ENCODE data around the gene TRIM17. TPM values are rescaled to one million over a fixed set of nuclear protein-coding genes. Genes with fewer than 3 reads are reported as not detected.

The TRIM17 gene
- total and polyA plus RNA-seq, 9 of the 15 experiments (the other 6 are each of a cell fraction or from before 2014, with no cell fraction given), result not detected

DNA sequence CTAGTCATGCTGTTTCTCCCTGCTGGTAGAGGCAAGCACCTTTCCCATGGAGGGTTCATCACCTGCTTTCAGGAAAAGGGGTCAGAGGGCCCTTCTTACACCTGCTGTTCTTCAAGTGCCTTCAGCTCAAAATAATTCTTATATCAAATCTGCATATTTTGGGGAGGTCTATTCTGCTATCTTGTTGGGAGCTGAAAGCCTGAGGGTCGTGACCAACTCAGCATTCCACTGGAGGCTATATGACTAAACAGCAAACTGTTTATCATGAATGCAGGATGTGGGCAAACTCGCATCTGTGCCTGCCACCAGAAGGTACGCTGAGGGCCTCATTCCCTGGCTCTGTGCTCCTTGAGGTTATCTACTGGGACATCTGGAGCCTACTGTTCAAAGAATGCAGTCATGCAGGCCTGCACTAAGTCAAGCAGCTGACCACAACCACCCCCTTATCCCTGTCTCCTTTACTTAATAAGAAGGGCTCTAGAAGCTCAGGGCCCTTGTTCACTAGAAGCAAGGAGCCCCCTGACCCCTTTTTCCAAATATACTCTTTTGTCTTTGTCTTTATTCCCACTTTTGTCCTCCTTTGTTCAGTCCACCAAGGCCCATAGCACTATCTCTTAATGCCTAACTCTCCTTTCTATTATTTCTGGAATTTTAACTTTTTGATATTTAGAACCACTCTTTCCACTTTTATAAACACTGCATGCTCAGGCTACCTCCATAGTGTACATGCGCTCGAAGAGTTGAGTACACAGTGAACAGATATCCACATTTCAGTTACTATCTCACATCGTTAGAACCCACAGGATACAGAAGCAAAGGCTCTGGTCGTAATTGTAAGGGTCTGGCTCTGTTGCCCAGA is 4.5 kb upstream of the TRIM17 start (continued):
- TF ChIP-seq FOXK1 (CRISPR knock-in tag; IDR thresholded peaks at IDR 0.05; ENCODE audit: borderline replicate concordance) (no peak; the same call in 1 of the 2 replicates), MTA2 (IDR thresholded peaks at IDR 0.05; ENCODE audit: low read depth) (peak; percentile 79), ZNF407 (IDR thresholded peaks at IDR 0.05; ENCODE audit: low read depth) (no peak), ZNF445 (CRISPR knock-in tag; IDR thresholded peaks at IDR 0.05; ENCODE audit: low read depth) (no peak), ZC3H8 (IDR thresholded peaks at IDR 0.05) (no peak), ASH1L (IDR thresholded peaks at IDR 0.05; ENCODE audit: borderline replicate concordance, low read depth, partially characterized antibody) (no peak), GATA2 (CRISPR knock-in tag; IDR thresholded peaks at IDR 0.05) (peak; percentile 94), GATAD2B (IDR thresholded peaks at IDR 0.05; ENCODE audit: borderline replicate concordance) (peak; percentile 42; the same call in 1 of the 2 replicates), POLR2H (tag; IDR thresholded peaks at IDR 0.05; ENCODE audit: low read depth) (no peak), SNRNP70 (optimal IDR thresholded peaks at IDR 0.05; ENCODE audit: low read depth, low read length) (no peak), STAT5A (IDR thresholded peaks at IDR 0.05; ENCODE audit: borderline replicate concordance, low read length) (peak; percentile 79), DPF2 (IDR thresholded peaks at IDR 0.05) (peak; percentile 90), RBM15 (IDR thresholded peaks at IDR 0.05; ENCODE audit: insufficient read depth, low read length) (no peak), NFIC (IDR thresholded peaks at IDR 0.05) (peak; percentile 83), ZNF511 (CRISPR knock-in tag; IDR thresholded peaks at IDR 0.05) (no peak), ZBTB8A (IDR thresholded peaks at IDR 0.05; ENCODE audit: partially characterized antibody) (no peak), ZNF57 (CRISPR knock-in tag; IDR thresholded peaks at IDR 0.05) (no peak)
- TF ChIP-seq, protein P1, sequence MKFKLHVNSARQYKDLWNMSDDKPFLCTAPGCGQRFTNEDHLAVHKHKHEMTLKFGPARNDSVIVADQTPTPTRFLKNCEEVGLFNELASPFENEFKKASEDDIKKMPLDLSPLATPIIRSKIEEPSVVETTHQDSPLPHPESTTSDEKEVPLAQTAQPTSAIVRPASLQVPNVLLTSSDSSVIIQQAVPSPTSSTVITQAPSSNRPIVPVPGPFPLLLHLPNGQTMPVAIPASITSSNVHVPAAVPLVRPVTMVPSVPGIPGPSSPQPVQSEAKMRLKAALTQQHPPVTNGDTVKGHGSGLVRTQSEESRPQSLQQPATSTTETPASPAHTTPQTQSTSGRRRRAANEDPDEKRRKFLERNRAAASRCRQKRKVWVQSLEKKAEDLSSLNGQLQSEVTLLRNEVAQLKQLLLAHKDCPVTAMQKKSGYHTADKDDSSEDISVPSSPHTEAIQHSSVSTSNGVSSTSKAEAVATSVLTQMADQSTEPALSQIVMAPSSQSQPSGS (CRISPR knock-in tag; IDR thresholded peaks at IDR 0.05), result no peak

Measured in K562 (cell line).